LNCAP (cell line): ENCODE data around the gene HIVEP3.

Experiments used
- CTCF ChIP-seq: fragments of 450-650 bp; IDR thresholded peaks from 2 replicates; pipeline ENCODE4 v1.5.1; 2017; ENCODE audit warnings: mild to moderate bottlenecking

The HIVEP3 gene

GRCh38 chr1:41618066-41618825, 300.5 kb downstream of the HIVEP3 start:
- TF ChIP-seq CTCF, result no peak

- no peak for TF ChIP-seq CTCF
Measured at GRCh38 chr1:41617336-41617735, 301.4 kb downstream of the HIVEP3 start.

GRCh38 chr1:41616563-41616962, 302.2 kb downstream of the HIVEP3 start:
- no peak for TF ChIP-seq CTCF

GRCh38 chr1:41615981-41616380, 302.7 kb downstream of the HIVEP3 start:
- no peak for TF ChIP-seq CTCF

- TF ChIP-seq CTCF, result no peak
Measured at GRCh38 chr1:41615316-41615715, 303.4 kb downstream of the HIVEP3 start.

- TF ChIP-seq CTCF, result no peak
Measured at GRCh38 chr1:41614818-41615217, 303.9 kb downstream of the HIVEP3 start.

- TF ChIP-seq CTCF, result no peak
Measured at GRCh38 chr1:41613689-41614574, 304.8 kb downstream of the HIVEP3 start.
